Fibroblast of mammary gland (primary cell): Measurements from ENCODE around the gene PRKN.

Experiments used
- DNase-seq: peaks from one replicate; pipeline ENCODE4 v3.0.0-alpha.2; 2010; ENCODE audit warnings: low read depth
- H3K4me3 ChIP-seq: 2 replicates; pipeline ENCODE4 v1.5.1; 2011; ENCODE audit warnings: low read depth, mild to moderate bottlenecking, low read length, moderate library complexity; ENCODE audit not compliant: control insufficient read depth
- CTCF ChIP-seq: conservative IDR thresholded peaks from 2 replicates; pipeline ENCODE4 v1.5.1; 2011; ENCODE audit warnings: low read depth, low read length, inconsistent platforms; ENCODE audit not compliant: control insufficient read depth, insufficient read depth

The PRKN gene

GRCh38 chr6:162387718-162388382, 339.7 kb downstream of the PRKN start:
- no peak overlapping the region for H3K4me3 ChIP-seq
- TF ChIP-seq CTCF, result no peak
- no peak for DNase-seq

GRCh38 chr6:162385980-162386379, 341.6 kb downstream of the PRKN start:
- no peak overlapping the region for H3K4me3 ChIP-seq
- no peak for TF ChIP-seq CTCF
- DNase-seq, result peak; percentile 70

- DNase-seq, result peak; percentile 74
- no peak overlapping the region for H3K4me3 ChIP-seq
- no peak for TF ChIP-seq CTCF
Measured at GRCh38 chr6:162379757-162380409, 347.7 kb downstream of the PRKN start.

GRCh38 chr6:162377735-162378134, 349.8 kb downstream of the PRKN start:
- peak; percentile 77 for DNase-seq
- H3K4me3 ChIP-seq, result no peak overlapping the region
- no peak for TF ChIP-seq CTCF

- no peak overlapping the region for H3K4me3 ChIP-seq
- TF ChIP-seq CTCF, result no peak
Measured at GRCh38 chr6:162373868-162374267, 353.7 kb downstream of the PRKN start.

GRCh38 chr6:162373192-162373591, 354.4 kb downstream of the PRKN start:
- no peak for TF ChIP-seq CTCF
- no peak overlapping the region for H3K4me3 ChIP-seq
- DNase-seq, result no peak

More at GRCh38 chr6:162373868-162374267, 353.7 kb downstream of the PRKN start:
- DNase-seq, result no peak
